Sigmoid colon (tissue), 7 donors: ENCODE measurements around the gene SIX5. TPM values are rescaled to one million over a fixed set of nuclear protein-coding genes. Genes with fewer than 3 reads are reported as not detected.

Source experiments
- DNase-seq: peaks from one replicate; pipeline ENCODE4 v3.0.0-alpha.2; 2019
- H3K27ac ChIP-seq, 4 donors: fragments of 200-600 bp; sonication (generic); one replicate each; pipeline ENCODE4 v1.5.1; 2016 to 2019; ENCODE audit warnings: mild to moderate bottlenecking in 1 of 4
- H3K27me3 ChIP-seq, 3 donors: fragments of 200-600 bp; sonication (generic); one replicate each; pipeline ENCODE4 v1.5.1; 2019; ENCODE audit warnings: mild to moderate bottlenecking in 1 of 3
- H3K36me3 ChIP-seq, 4 donors: fragments of 200-600 bp; sonication (generic); one replicate each; pipeline ENCODE4 v1.5.1; 2016 to 2019
- H3K4me1 ChIP-seq, 4 donors: fragments of 200-600 bp; sonication (generic); one replicate each; pipeline ENCODE4 v1.5.1; 2017 to 2019
- H3K4me3 ChIP-seq, 4 donors: fragments of 200-600 bp; sonication (generic); one replicate each; pipeline ENCODE4 v1.5.1; 2017 to 2019; ENCODE audit warnings: mild to moderate bottlenecking in 2 of 4, moderate library complexity in 1 of 4
- H3K9me3 ChIP-seq, 4 donors: fragments of 200-600 bp in 3 of 4; sonication (generic) in 3 of 4; one replicate each; pipeline versions ENCODE4 v1.5.1 to v1.6.1; 2013 to 2019
- EP300 ChIP-seq, 4 donors: sonication (generic); formaldehyde crosslinking; IDR thresholded peaks; one replicate each; pipeline ENCODE4 v1.6.1; 2017; ENCODE audit warnings: antibody characterized with exemption in 4 of 4
- POLR2A ChIP-seq, 2 donors: fragments of 450-650 bp; IDR thresholded peaks; one replicate each; pipeline ENCODE4 v1.6.1; 2016; ENCODE audit warnings: antibody characterized with exemption in 2 of 2, mild to moderate bottlenecking in 2 of 2, moderate library complexity in 2 of 2
- POLR2AphosphoS5 ChIP-seq, 4 donors: sonication (generic); formaldehyde crosslinking; IDR thresholded peaks; one replicate each; pipeline ENCODE4 v1.6.1; 2017; ENCODE audit warnings: antibody characterized with exemption in 4 of 4
- WGBS, 2 donors: extraction: QIAGEN DNeasy Blood & Tissue Kit; methylation state at CpG; one replicate each; pipeline ENCODE4 v1.1.7; 2013; 5-methylcytosine and 5-hydroxymethylcytosine counted together
- intact Hi-C: fragments of 100-400 bp; cut with DNase I; formaldehyde crosslinking; loops from one replicate; pipeline ENCODE4 v1.15.1; 2023
- polyA plus RNA-seq, 3 donors: library from polyadenylated mRNA; stranded (reverse); fragments of 200-250 nt; gene quantifications; one replicate each; pipeline ENCODE4 v1.2.3, GENCODE V29; 2013
- total RNA-seq, 4 donors: library from RNA; depleted of rRNA; stranded (reverse); fragments of >200 nt; gene quantifications; one replicate each; pipeline ENCODE4 v1.1.0, GENCODE V29; 2016
- TF ChIP-seq, protein P1 (sequence below), 4 experiments: fragments of 450-650 bp in 3 of 4; fragments of 200-600 bp in 1 of 4; IDR thresholded peaks; one replicate each; pipeline ENCODE4 v1.5.1; 2016 to 2019; ENCODE audit warnings: antibody characterized with exemption in 4 of 4, mild to moderate bottlenecking in 3 of 4, moderate library complexity in 2 of 4
- donor health status: healthy with polysubstance abuse.
- donor health status: Bipolar disorder and iron deficiency.
- donor health status: healthy.

The SIX5 gene
- total and polyA plus RNA-seq, 7 donors: 4.2 to 20.7 (median 16.8) TPM

GRCh38 chr19:45766869-45767346 lies 2.1 kb downstream of the SIX5 start:
- TF ChIP-seq POLR2AphosphoS5 (IDR thresholded peaks at IDR 0.05): no peak
- TF ChIP-seq POLR2A (IDR thresholded peaks at IDR 0.05): no peak
- TF ChIP-seq EP300 (IDR thresholded peaks at IDR 0.05): no peak
- TF ChIP-seq, protein P1, sequence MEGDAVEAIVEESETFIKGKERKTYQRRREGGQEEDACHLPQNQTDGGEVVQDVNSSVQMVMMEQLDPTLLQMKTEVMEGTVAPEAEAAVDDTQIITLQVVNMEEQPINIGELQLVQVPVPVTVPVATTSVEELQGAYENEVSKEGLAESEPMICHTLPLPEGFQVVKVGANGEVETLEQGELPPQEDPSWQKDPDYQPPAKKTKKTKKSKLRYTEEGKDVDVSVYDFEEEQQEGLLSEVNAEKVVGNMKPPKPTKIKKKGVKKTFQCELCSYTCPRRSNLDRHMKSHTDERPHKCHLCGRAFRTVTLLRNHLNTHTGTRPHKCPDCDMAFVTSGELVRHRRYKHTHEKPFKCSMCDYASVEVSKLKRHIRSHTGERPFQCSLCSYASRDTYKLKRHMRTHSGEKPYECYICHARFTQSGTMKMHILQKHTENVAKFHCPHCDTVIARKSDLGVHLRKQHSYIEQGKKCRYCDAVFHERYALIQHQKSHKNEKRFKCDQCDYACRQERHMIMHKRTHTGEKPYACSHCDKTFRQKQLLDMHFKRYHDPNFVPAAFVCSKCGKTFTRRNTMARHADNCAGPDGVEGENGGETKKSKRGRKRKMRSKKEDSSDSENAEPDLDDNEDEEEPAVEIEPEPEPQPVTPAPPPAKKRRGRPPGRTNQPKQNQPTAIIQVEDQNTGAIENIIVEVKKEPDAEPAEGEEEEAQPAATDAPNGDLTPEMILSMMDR (IDR thresholded peaks at IDR 0.05): no peak
- DNase-seq: peak; percentile 78
- H3K27ac ChIP-seq: peak overlapping the region; percentile 89 to 99 (median 98)
- 17 to 57% methylated on average over 24 of the region's 24 CpGs for WGBS, 2 donors
- peaks cover 0 to 10% (median 4%) of the 10 kb centered on the region in 4 donors for H3K36me3 ChIP-seq
- no peaks in the 10 kb centered on the region for H3K9me3 ChIP-seq
- intact Hi-C loops: loop anchor here (2.0 kb wide), 2 partner anchors 50 to 74 kb away; partner anchors contain the start of gene QPCTL
- H3K27me3 ChIP-seq: no peaks in the 10 kb centered on the region
- H3K4me3 ChIP-seq: peak overlapping the region; percentile 64 to 93 (median 84)
- H3K4me1 ChIP-seq: peaks cover 3 to 68% (median 52%) of the 10 kb centered on the region in 4 donors

DNA sequence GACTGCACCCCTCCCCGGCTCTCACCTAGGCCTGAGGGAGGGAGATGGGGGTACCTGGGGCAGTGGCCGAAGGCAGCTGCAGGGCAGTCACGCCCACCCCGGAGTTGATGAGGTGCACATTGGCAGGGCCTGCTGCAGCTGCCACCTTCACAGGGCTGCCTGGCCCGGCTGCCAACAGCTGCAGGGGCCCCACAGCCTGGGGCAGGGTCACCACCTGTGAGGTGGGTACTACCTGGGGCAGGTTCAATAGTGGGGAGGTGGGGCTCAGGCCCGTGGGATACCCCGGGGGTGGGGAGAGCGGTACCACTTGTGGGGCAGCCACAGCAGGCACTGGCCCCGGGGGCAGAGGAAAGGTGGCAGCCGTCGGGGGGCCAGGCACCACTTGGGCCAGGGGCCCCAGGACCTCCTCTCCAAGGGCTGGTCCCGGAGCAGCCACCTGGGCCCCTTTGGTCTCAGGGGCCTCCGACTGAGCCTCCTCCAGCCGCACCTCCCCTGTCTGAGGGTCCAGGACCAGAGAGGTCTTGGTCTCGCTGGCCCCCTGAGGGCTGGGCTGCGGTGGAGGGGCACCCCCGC lies 2.7 kb downstream of the SIX5 start:
- Histone ChIP-seq H3K4me3 (peak overlapping the region; percentile 64 to 93 (median 84)), H3K4me1 (peaks cover 3 to 65% (median 48%) of the 10 kb centered on the region in 4 donors), H3K36me3 (peaks cover 0 to 4% (median 1%) of the 10 kb centered on the region in 4 donors), H3K27me3 (no peaks in the 10 kb centered on the region), H3K27ac (peak overlapping the region; percentile 89 to 99 (median 98)), H3K9me3 (no peaks in the 10 kb centered on the region)
- intact Hi-C loops: loop anchor here (2.0 kb wide), 2 partner anchors 50 to 74 kb away; partner anchors contain the start of gene QPCTL
- 55 to 72% methylated on average over 17 of the region's 17 CpGs for WGBS, 2 donors
- peak; percentile 71 for DNase-seq
- no peak for TF ChIP-seq POLR2A (IDR thresholded peaks at IDR 0.05)
- no peak for TF ChIP-seq POLR2AphosphoS5 (IDR thresholded peaks at IDR 0.05)
- no peak for TF ChIP-seq EP300 (IDR thresholded peaks at IDR 0.05)
- TF ChIP-seq, protein P1 (IDR thresholded peaks at IDR 0.05): no peak

DNA sequence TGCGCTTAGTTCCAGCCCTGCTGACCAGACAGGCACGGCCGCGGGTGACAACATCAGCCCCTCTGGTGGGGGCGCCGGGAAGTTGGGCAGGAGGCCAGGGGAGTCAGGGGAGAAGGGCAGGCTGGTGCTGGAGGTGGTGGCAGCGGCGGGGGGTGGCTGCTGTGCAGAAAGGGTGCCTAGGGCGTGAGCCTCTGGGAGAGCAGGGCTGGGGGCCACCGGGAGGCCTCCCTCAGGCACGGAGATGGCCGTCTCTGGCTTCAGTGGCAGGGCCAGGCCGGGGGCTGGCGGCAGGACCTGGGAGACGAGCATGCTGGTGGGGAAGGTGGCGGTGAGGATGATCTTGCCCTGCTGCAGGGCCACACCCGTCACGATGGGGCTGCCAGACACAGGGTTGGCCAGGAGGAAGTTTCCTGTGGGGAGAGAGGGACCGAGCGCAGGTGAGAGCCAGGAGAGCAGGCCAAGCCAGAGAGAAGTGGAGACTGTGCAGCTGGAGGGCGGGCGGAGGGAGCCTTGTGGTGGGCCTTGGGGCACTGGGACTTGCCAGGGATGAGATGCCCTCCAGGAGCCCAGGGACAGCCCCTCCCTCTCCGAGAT lies 3.3 kb downstream of the SIX5 start:
- Histone ChIP-seq H3K36me3 (no peaks in the 10 kb centered on the region), H3K27me3 (no peaks in the 10 kb centered on the region), H3K4me3 (peak overlapping the region in 3 of 4 donors; percentile 80 to 93 (median 89)), H3K9me3 (no peaks in the 10 kb centered on the region), H3K27ac (peak overlapping the region; percentile 89 to 99 (median 98)), H3K4me1 (peaks cover 3 to 60% (median 42%) of the 10 kb centered on the region in 4 donors)
- intact Hi-C loops: loop anchor here (2.0 kb wide), 2 partner anchors 49 to 73 kb away; partner anchors contain the start of gene QPCTL
- 79 to 80% methylated on average over 23 of the region's 23 CpGs for WGBS, 2 donors
- peak; percentile 72 for DNase-seq
- TF ChIP-seq, protein P1 (IDR thresholded peaks at IDR 0.05): no peak
- TF ChIP-seq EP300 (IDR thresholded peaks at IDR 0.05) (no peak), POLR2AphosphoS5 (IDR thresholded peaks at IDR 0.05) (no peak), POLR2A (IDR thresholded peaks at IDR 0.05) (no peak)

DNA sequence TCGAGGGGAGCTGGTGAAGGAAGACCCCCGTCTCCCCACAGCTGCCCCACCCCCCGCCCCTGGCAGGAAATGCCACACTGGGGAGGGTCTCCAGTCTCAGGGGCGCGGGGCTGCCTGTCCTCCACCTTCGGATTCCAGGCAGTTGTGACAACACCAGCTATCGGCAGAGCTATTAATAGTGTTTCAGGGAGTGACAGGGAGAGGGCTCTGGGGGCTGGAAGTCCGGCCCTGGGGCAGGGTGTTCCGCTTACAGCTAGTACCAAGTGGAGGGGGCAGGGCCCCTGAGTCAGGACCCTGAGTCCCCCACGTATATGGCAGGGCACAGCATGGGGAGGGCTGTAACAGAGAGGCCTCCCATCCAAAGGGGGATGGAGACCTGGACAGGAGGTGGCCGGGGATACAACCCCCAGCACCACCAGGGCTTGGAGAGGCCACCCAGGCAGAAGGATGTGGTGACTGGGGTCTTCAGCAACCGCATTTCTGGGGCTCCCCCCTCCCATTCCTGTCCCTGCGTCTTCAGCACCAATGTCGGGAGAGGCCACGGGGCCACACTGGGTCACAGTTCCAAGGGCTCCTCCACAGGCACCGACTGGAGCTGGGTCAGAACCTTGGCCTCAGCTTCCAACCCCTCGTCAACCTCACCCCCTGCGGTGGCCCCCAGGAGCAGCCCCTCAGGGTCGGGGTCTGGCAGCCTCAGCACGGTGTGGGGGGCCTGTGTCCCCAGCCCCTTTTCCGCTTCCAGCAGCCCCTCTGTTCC lies 3.9 kb downstream of the SIX5 start:
- no peaks in the 10 kb centered on the region for H3K36me3 ChIP-seq
- peak overlapping the region; percentile 89 to 99 (median 98) for H3K27ac ChIP-seq
- WGBS, 2 donors: 61 to 80% methylated on average over 21 of the region's 21 CpGs
- H3K27me3 ChIP-seq: no peaks in the 10 kb centered on the region
- intact Hi-C loops: no loop called here
- no peak overlapping the region for H3K4me3 ChIP-seq
- H3K9me3 ChIP-seq: no peaks in the 10 kb centered on the region
- TF ChIP-seq POLR2AphosphoS5 (IDR thresholded peaks at IDR 0.05): peak in 1 of 4 donors; percentile 26
- no peak for TF ChIP-seq POLR2A (IDR thresholded peaks at IDR 0.05)
- DNase-seq: peak; percentile 68
- peaks cover 3 to 54% (median 41%) of the 10 kb centered on the region in 4 donors for H3K4me1 ChIP-seq
